Body of pancreas (tissue), 4 donors: ENCODE measurements around the gene DERA.

Source experiments
- POLR2A ChIP-seq, 3 donors: fragments of 450-650 bp; IDR thresholded peaks; one replicate each; pipeline ENCODE4 v1.6.1; 2016; ENCODE audit warnings: antibody characterized with exemption in 3 of 3, mild to moderate bottlenecking in 2 of 3
- TF ChIP-seq, protein P1 (sequence below), 7 experiments: fragments of 450-650 bp in 4 of 7; fragments of 200-600 bp in 3 of 7; sonication (generic) in 3 of 7; IDR thresholded peaks; one replicate each; pipeline ENCODE4 v1.5.1; 2016 to 2019; ENCODE audit warnings: antibody characterized with exemption in 7 of 7

DNA sequence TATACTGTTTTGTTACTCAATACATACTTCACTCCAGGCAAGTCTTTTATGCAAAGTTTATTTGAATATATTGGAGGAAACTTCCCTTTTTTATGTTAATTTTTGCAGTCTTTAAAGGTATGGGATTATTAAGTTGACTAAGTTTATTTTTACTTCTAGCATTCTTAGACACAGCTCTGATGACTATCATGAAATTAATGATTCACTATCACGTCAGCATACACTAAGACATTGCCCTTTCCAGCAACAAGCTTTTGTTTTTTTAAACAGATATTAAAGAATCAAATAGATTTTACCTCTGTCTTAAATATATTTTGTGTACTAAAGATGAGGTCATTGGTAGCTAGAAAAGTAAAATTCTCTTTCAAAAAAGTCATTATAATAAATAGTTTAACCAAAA, 52.1 kb downstream of the DERA start:
- TF ChIP-seq, protein P1, sequence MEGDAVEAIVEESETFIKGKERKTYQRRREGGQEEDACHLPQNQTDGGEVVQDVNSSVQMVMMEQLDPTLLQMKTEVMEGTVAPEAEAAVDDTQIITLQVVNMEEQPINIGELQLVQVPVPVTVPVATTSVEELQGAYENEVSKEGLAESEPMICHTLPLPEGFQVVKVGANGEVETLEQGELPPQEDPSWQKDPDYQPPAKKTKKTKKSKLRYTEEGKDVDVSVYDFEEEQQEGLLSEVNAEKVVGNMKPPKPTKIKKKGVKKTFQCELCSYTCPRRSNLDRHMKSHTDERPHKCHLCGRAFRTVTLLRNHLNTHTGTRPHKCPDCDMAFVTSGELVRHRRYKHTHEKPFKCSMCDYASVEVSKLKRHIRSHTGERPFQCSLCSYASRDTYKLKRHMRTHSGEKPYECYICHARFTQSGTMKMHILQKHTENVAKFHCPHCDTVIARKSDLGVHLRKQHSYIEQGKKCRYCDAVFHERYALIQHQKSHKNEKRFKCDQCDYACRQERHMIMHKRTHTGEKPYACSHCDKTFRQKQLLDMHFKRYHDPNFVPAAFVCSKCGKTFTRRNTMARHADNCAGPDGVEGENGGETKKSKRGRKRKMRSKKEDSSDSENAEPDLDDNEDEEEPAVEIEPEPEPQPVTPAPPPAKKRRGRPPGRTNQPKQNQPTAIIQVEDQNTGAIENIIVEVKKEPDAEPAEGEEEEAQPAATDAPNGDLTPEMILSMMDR (IDR thresholded peaks at IDR 0.05), result no peak
- TF ChIP-seq POLR2A (IDR thresholded peaks at IDR 0.05), result no peak
